Left colon (tissue), 2 donors: ENCODE results near the gene AKAP6. TPM values are rescaled to one million over a fixed set of nuclear protein-coding genes. Genes with fewer than 3 reads are reported as not detected.

ENCODE experiments used
- ATAC-seq: fragments of 200-7000 bp; cut with Tn5 transposase; one replicate; pipeline ENCODE4 v1.9.1; 2020; ENCODE audit warnings: mild to moderate bottlenecking, moderate library complexity
- DNase-seq, 2 donors: peaks; one replicate each; pipeline ENCODE4 v3.0.0-alpha.2; 2020
- intact Hi-C, 2 donors: fragments of 100-400 bp; cut with DNase I in 1 of 2; cut with micrococcal nuclease in 1 of 2; formaldehyde crosslinking; loops; one replicate each; pipeline versions ENCODE4 v1.11.2 to v1.14.0; 2022; cut with DNase I, micrococcal nuclease
- total RNA-seq, 2 donors: library from RNA; stranded (reverse); fragmentation: NEBNext Ultra II Directional; extraction: Animal tissue kit (Norgen Biotek cat#: 25700); gene quantifications; one replicate each; pipeline ENCODE4 v1.2.1, GENCODE V29; 2021
- donor health status: DM: no; HTN: no; CAD: no.
- donor health status: DM: yes; HTN: yes; CAD: no.

AKAP6 gene
- total RNA-seq, 2 donors from 2014 or later: 3.4 to 7.6 TPM

DNA sequence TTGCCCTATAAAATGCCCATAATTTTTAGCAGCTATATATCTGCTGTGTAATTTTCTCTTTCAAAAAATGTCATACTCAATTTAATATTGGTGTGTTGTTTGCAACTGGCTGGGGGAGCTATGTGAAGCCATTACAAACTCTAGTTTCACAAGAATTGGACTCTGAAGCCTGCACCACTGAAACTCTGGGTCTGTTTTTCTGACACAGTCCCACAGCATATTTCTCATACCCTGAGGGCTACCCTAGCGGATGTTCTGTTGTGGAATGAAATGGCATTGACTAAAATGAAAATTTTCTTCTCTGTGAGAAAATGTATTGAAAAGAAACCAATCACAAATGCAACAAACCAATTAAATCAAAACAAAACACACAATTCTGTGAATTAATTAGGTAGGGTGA is 325.0 kb downstream of the AKAP6 start:
- ATAC-seq: no peak
- DNase-seq: no peak
- intact Hi-C loops: no loop called here

GRCh38 chr14:32656601-32657000 is 327.5 kb downstream of the AKAP6 start:
- intact Hi-C loops: no loop called here
- no peak for ATAC-seq

DNA sequence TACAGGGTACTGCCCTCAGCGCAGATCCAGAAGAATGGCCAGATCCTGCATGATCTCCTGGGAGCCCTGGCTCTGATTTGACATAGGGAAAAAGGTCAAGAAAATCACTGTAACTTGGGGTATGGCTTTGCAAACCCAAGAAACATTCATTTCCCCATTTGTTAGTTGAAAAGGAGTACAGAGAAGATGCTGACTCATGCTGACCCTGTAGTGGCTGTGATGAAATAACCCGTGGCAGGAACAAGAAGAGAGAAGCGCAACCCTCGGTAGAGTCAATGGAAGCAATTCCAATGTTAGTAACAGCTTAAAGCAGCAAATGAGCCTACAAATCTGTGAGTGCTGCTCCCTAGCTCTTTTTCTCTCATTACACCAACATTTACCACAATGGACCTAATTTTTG is 328.0 kb downstream of the AKAP6 start:
- intact Hi-C loops: no loop called here
- DNase-seq: peak in 1 of 2 donors; percentile 33
- ATAC-seq: no peak

More at GRCh38 chr14:32656601-32657000, 327.5 kb downstream of the AKAP6 start:
- no peak for DNase-seq

DNA sequence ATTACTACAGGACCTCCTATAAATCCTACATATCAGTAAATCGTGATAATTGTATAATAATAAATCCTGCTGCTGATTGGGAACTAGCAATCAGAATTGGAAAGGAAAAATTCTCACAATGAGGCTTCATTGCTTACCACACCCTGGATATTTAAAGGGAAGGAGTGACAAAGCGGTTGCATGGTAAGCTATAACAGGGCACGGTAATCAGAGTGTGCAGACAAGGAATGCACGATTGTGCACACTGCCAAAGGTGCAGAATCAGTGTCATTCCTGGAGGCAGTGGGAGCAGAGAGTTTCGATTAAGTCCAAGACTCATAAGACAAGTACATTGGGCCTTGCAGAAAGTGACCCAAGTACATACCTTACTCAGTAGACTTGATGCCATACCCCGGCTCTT is 332.1 kb downstream of the AKAP6 start:
- intact Hi-C loops: no loop called here
- DNase-seq (no peak), ATAC-seq (no peak)

DNA sequence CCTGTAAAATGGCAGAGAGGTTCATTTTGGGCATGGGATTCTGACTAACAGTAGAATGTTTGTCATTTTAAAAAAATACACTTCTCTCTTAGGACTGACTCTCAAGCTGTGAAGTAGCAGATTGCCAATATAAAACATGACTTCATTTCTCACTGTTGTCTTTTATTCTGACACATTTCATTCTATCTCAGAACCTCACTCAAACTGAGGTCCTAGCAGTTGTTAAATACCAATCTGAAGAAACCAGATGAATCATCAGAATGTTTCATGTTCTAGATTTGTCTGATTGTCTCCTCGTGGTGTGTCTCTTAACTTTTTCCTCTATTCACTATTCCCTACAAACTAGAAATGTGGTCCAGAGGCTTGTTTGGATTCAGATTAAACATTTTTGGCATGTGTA is 333.1 kb downstream of the AKAP6 start:
- no peak for DNase-seq
- no peak for ATAC-seq
- intact Hi-C loops: no loop called here

GRCh38 chr14:32666308-32666707 is 337.2 kb downstream of the AKAP6 start:
- ATAC-seq (no peak), DNase-seq (no peak)
- intact Hi-C loops: no loop called here

- ATAC-seq (no peak), DNase-seq (no peak)
- intact Hi-C loops: no loop called here
Measured at GRCh38 chr14:32667287-32667686, 338.2 kb downstream of the AKAP6 start.

DNA sequence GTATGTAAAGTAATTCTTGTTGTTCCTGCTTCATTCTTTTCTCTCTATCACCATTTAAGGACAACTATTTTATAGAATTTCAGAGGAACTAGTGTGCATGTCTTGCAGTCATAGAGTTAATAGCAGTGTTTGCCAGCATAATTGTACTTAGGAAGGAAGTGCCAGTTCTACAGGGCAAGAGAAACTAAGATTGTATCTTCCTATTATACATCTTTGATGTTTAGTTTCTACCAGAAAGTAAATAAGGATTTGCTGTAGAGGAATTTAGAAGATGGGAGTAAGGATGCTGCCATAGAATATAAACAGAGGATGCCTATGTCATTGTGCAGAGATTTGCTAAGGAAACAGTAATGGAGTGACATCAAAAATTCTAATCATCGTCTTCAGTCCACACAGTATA is 338.7 kb downstream of the AKAP6 start:
- DNase-seq: no peak
- no peak for ATAC-seq
- intact Hi-C loops: no loop called here

DNA sequence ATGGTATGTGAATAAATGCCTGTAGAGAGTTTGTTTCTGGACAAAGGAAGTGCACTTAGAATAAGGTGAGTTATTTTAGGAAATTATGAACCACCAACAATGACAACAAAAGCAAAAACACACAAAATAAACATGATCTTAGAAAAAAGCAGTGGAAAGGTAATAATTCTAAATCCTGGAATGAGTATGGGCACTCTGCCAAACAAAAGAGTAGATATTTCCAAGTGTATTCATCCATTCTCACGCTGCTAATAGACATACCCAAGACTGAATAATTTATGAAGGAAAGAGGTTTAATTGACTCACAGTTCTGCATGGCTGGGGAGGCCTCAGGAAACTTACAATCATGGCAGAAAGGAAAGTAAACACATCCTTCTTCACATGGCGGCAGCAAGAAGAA is 340.3 kb downstream of the AKAP6 start:
- intact Hi-C loops: no loop called here
- ATAC-seq (no peak), DNase-seq (no peak)

- no peak for ATAC-seq
- intact Hi-C loops: no loop called here
- no peak for DNase-seq
Measured at GRCh38 chr14:32675433-32675832, 346.3 kb downstream of the AKAP6 start.

DNA sequence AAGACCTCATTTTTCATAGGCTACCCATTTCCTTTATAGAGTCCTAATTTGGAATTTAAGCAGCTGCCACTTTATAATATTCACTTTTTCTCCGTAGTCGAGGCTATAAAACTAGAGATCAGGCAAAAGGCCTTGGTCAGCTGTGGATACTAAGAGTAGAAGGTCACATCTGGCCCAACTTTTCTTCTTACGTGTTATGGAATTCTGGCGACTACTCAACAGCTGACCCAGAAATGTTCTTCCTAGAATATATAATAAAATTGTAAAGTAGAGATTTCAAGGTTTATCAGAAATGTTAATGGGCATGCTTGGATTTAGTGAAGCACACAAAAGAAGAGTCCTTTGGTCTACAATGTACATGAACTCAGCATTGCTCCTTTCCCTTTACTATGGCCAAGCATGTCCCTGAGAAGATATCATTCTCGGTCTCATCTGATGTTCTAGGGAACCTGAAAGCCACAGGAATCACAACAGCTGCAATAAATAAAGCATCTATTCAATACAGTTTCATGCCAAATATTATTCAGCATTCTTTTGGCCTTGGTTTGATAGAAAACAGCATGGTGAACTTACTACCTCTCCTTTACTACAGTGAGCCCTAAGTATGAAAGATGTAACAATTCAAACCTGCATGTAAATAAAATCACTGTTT is 348.2 kb downstream of the AKAP6 start:
- DNase-seq: no peak
- no peak for ATAC-seq
- intact Hi-C loops: no loop called here

- ATAC-seq (no peak), DNase-seq (no peak)
- intact Hi-C loops: no loop called here
Measured at GRCh38 chr14:32678088-32678487, 349.0 kb downstream of the AKAP6 start.

DNA sequence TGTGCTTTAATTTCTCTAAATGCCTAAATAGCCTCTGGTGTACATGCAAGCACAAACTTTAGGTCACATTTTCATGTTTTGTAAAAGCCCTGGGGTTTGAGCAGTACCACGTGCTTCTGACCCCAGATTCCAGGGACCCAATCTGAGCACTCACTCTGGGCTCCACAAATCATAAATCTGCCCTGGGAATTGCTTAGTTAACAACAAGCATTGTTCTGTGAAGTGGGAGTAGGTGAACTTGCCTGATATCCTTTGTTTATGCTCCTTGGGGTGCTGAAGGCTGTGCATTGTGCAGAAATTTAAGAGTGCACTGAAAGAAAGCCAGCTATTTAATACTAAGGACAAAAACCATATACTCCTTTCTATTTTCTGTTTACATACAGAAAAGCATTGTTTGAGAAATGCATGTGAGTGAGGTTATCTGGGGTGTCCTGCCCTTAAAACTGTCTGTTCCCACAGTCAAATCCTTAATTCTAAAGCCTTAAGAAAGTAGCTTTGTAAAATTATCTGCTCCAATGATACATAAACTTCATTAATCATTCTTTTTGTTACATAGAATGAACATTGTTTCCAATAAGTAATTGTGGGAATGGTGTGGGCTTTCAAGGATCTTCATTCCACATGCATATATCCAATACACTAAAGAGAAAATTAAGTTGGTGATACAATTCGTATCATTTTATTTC is 351.0 kb downstream of the AKAP6 start:
- no peak for ATAC-seq
- no peak for DNase-seq
- intact Hi-C loops: no loop called here

DNA sequence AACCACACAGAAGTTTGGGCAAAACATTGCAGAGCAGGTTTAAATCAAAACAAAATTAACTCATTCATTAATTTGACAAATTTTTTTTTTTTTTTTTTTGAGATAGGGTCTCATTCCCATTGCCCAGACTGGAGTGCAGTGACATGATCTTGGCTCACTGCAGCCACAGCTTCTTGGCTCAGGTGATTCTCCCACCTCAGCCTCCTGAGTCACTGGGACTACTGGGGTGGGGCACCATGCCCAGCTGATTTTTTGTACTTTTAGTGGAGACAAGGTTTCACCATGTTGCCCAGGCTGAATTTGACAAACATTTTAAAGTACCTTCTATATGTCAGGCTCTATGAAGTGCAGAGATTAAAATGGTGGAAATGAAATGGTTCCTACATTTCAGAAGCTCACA is 352.5 kb downstream of the AKAP6 start:
- no peak for ATAC-seq
- intact Hi-C loops: no loop called here
- DNase-seq: no peak

GRCh38 chr14:32682214-32682613 is 353.1 kb downstream of the AKAP6 start:
- peak in 1 of 2 donors; percentile 4 for DNase-seq
- intact Hi-C loops: no loop called here
- ATAC-seq: no peak

- DNase-seq (no peak), ATAC-seq (no peak)
- intact Hi-C loops: no loop called here
Measured at GRCh38 chr14:32683679-32684078, 354.6 kb downstream of the AKAP6 start.

- DNase-seq (no peak), ATAC-seq (no peak)
- intact Hi-C loops: no loop called here
Measured at GRCh38 chr14:32688941-32689340, 359.8 kb downstream of the AKAP6 start.

GRCh38 chr14:32692441-32692840 is 363.3 kb downstream of the AKAP6 start:
- intact Hi-C loops: no loop called here
- no peak for ATAC-seq
- DNase-seq: no peak

- ATAC-seq: no peak
- peak; percentile 3 to 46 for DNase-seq
- intact Hi-C loops: no loop called here
Measured at GRCh38 chr14:32693114-32693513, 364.0 kb downstream of the AKAP6 start.

DNA sequence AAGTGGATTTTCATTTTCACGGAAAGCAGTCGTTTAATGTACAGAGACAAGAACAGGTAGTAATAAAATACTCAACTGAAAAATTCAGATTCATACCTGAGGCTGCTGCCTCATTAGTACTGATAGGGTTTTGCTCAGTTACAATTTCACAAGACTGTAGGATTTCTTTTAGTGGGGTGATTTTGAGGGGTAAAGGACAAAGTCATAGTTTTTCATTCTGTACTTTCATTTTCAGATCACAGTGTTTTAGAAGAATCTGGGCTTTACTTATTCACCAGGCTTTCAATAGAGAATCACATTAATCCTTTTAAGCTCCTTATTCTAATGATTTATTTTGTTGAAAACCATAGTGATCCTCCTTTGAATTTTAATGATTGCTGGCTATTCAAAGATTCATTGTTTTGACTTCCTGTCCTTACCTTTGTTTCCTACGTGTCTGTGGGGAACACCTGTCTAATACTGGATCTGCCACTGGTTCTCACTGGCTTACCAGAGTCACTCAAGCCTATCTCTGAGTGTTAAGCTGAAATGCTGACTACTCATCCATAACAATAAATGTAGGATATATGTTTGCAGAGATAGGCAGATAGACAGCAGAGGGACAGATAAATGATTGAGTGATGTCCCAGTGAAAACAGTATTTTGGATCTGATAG is 365.8 kb downstream of the AKAP6 start:
- intact Hi-C loops: no loop called here
- no peak for ATAC-seq
- DNase-seq: no peak
